IMR-90 (cell line): ENCODE results near the gene FRYL. TPM values are rescaled to one million over a fixed set of nuclear protein-coding genes. Genes with fewer than 3 reads are reported as not detected.

ENCODE experiments used
- ATAC-seq: fragments of 200-7000 bp; cut with Tn5 transposase; 2 replicates; pipeline ENCODE4 v1.9.1; 2020; ENCODE audit warnings: low read depth, mild to moderate bottlenecking, moderate library complexity
- BruUV-seq: library from RNA; stranded (reverse); fragments of 400-500 nt; replicated peaks from 2 replicates; lab custom pipeline; 2021; lab: Mats Ljungman, UMichigan
- CTCF ChIA-PET: fragments of 300-600 bp; formaldehyde crosslinking; extraction: SDS; loops from one replicate; lab custom pipeline; 2021; ENCODE audit warnings: antibody characterized with exemption; lab: Yijun Ruan, JAX
- POLR2A ChIA-PET: fragments of 300-600 bp; sonication (Branson Sonifier 250); formaldehyde crosslinking; loops from one replicate; lab custom pipeline; 2022; ENCODE audit warnings: antibody characterized with exemption; ENCODE audit not compliant: unreplicated experiment; lab: Charles Lee
- DNase-seq: peaks from one replicate; pipeline ENCODE4 v3.0.0; 2013
- H2AFZ ChIP-seq: replicated peaks from 2 replicates; pipeline ENCODE3; 2013; ENCODE audit warnings: low read length, mild to moderate bottlenecking; ENCODE audit not compliant: poor library complexity
- H2AK5ac ChIP-seq: 2 replicates; pipeline ENCODE4 v1.6.1; 2013; ENCODE audit warnings: low read depth, low read length, inconsistent platforms
- H2AK9ac ChIP-seq: replicated peaks from 2 replicates; pipeline ENCODE3; 2013; ENCODE audit warnings: mild to moderate bottlenecking, low read depth, low read length, moderate library complexity; ENCODE audit not compliant: poor library complexity
- H2BK120ac ChIP-seq: 2 replicates; pipeline ENCODE4 v1.6.1; 2013; ENCODE audit warnings: low read depth, low read length, inconsistent platforms
- H2BK15ac ChIP-seq: 3 replicates; pipeline ENCODE4 v1.6.1; 2013; ENCODE audit warnings: low read depth, low read length, inconsistent platforms
- H2BK20ac ChIP-seq: 2 replicates; pipeline ENCODE4 v1.6.1; 2013; ENCODE audit warnings: low read depth, mild to moderate bottlenecking, inconsistent platforms, low read length, moderate library complexity
- H2BK5ac ChIP-seq: 2 replicates; pipeline ENCODE4 v1.6.1; 2013; ENCODE audit warnings: mild to moderate bottlenecking, low read depth, low read length, inconsistent platforms; ENCODE audit not compliant: poor library complexity, severe bottlenecking
- H3K14ac ChIP-seq: replicated peaks from 2 replicates; pipeline ENCODE4 v1.6.1; 2013; ENCODE audit warnings: low read depth, low read length, inconsistent platforms
- H3K18ac ChIP-seq: 2 replicates; pipeline ENCODE4 v1.6.1; 2013; ENCODE audit warnings: low read depth, low read length, control low read depth
- H3K23ac ChIP-seq: 2 replicates; pipeline ENCODE4 v1.6.1; 2013; ENCODE audit warnings: low read depth, low read length, inconsistent platforms
- H3K27ac ChIP-seq: 2 replicates; pipeline ENCODE4 v1.5.1; 2013; ENCODE audit warnings: mild to moderate bottlenecking, control low read depth, low read length; ENCODE audit not compliant: insufficient read depth
- H3K27me3 ChIP-seq: 2 replicates; pipeline ENCODE4 v1.6.1; 2013; ENCODE audit warnings: low read length; ENCODE audit not compliant: control insufficient read depth, insufficient read depth
- H3K36me3 ChIP-seq: 2 replicates; pipeline ENCODE4 v1.6.1; 2013; ENCODE audit warnings: low read length, mixed read lengths; ENCODE audit not compliant: control insufficient read depth, insufficient read depth
- H3K4ac ChIP-seq: 2 replicates; pipeline ENCODE4 v1.6.1; 2013; ENCODE audit warnings: low read depth, low read length, inconsistent platforms
- H3K4me1 ChIP-seq: 2 replicates; pipeline ENCODE4 v1.6.1; 2013; ENCODE audit warnings: low read length, mixed read lengths; ENCODE audit not compliant: control insufficient read depth, insufficient read depth
- H3K4me2 ChIP-seq: 2 replicates; pipeline ENCODE4 v1.6.1; 2013; ENCODE audit warnings: low read depth, mild to moderate bottlenecking, control low read depth, low read length, moderate library complexity
- H3K4me3 ChIP-seq: 2 replicates; pipeline ENCODE4 v1.5.1; 2013; ENCODE audit warnings: low read depth, mild to moderate bottlenecking, control low read depth, low read length, moderate library complexity; ENCODE audit not compliant: insufficient read depth
- H3K56ac ChIP-seq: 2 replicates; pipeline ENCODE4 v1.6.1; 2013; ENCODE audit warnings: low read length, inconsistent platforms; ENCODE audit not compliant: insufficient read depth; ENCODE audit errors: extremely low read depth
- H3K79me1 ChIP-seq, 2 experiments: 2 replicates each; pipeline ENCODE4 v1.6.1; 2013; ENCODE audit warnings: low read length in 2 of 2, inconsistent platforms in 1 of 2, low read depth in 1 of 2
- H3K9ac ChIP-seq: 2 replicates; pipeline ENCODE4 v1.6.1; 2013; ENCODE audit warnings: low read depth, low read length, control low read depth
- H3K9me1 ChIP-seq: 2 replicates; pipeline ENCODE4 v1.6.1; 2013; ENCODE audit warnings: low read length, inconsistent platforms; ENCODE audit not compliant: insufficient read depth
- H3K9me3 ChIP-seq: 2 replicates; pipeline ENCODE4 v1.6.1; 2013; ENCODE audit warnings: low read length; ENCODE audit not compliant: control insufficient read depth, insufficient read depth
- H4K20me1 ChIP-seq: 2 replicates; pipeline ENCODE4 v1.6.1; 2013; ENCODE audit warnings: low read length, inconsistent platforms; ENCODE audit not compliant: insufficient read depth
- H4K5ac ChIP-seq: 2 replicates; pipeline ENCODE4 v1.6.1; 2013; ENCODE audit warnings: mild to moderate bottlenecking, low read depth, low read length, control low read depth
- H4K8ac ChIP-seq, 2 experiments: 2 replicates each; pipeline ENCODE4 v1.6.1; 2013; ENCODE audit warnings: low read depth in 2 of 2, low read length in 2 of 2, control low read depth in 1 of 2, inconsistent platforms in 1 of 2
- H4K91ac ChIP-seq: 2 replicates; pipeline ENCODE4 v1.6.1; 2013; ENCODE audit warnings: low read depth, low read length, inconsistent platforms; ENCODE audit not compliant: insufficient read depth
- ELK1 ChIP-seq: fragments of 150-350 bp; IDR thresholded peaks from 2 replicates; pipeline ENCODE4 v1.6.1; 2016; ENCODE audit warnings: low read depth, mild to moderate bottlenecking, low read length, moderate library complexity, borderline replicate concordance
- FOS ChIP-seq: fragments of 150-350 bp; IDR thresholded peaks from 2 replicates; pipeline ENCODE4 v1.6.1; 2016; ENCODE audit warnings: low read depth, low read length
- WGBS, 2 experiments: methylation state at CpG; one replicate each; pipeline versions ENCODE4 v1.1.5 to v1.1.7; 2013; ENCODE audit warnings: missing lambda C conversion rate in 2 of 2; ENCODE audit not compliant: insufficient read length in 1 of 2; ENCODE audit errors: extremely low coverage in 2 of 2; 5-methylcytosine and 5-hydroxymethylcytosine counted together
- dilution Hi-C: fragments of 300-500 bp; cut with HindIII; formaldehyde crosslinking; loops from one replicate; pipeline ENCODE4 v1.14.3; 2018; ENCODE audit warnings: low sequenced_read_pairs; ENCODE audit not compliant: unreplicated experiment
- in situ Hi-C: fragments of 300-500 bp; cut with MboI; formaldehyde crosslinking; loops from 3 replicates; pipeline ENCODE4 v1.14.3; 2019; ENCODE audit warnings: low sequenced_read_pairs, inconsistent platforms, mixed read lengths
- intact Hi-C: fragments of 100-400 bp; cut with micrococcal nuclease; formaldehyde crosslinking; loops from 2 replicates; pipeline ENCODE4 v1.10.0; 2022
- polyA plus RNA-seq, 3 experiments: library from polyadenylated mRNA; depleted of rRNA; stranded (reverse); fragments of >200 nt; gene quantifications; 2 replicates each; pipeline ENCODE4 v1.2.3, GENCODE V29; 2012; ENCODE audit warnings: low replicate concordance in 1 of 3
- total RNA-seq: library from RNA; depleted of rRNA; stranded (reverse); fragments of >200 nt; gene quantifications from 2 replicates; pipeline ENCODE4 v1.2.3, GENCODE V29; 2012

FRYL gene
- total and polyA plus RNA-seq, 2 of the 4 experiments (the other 2 are of a cell fraction): 9.9 to 77.4 TPM

GRCh38 chr4:48578132-48578968, 201.7 kb downstream of the FRYL start (continued):
- TF ChIP-seq ELK1: no peak

- TF ChIP-seq FOS (peak; percentile 54; the same call in 1 of the 2 replicates), ELK1 (no peak)
- H3K79me1 ChIP-seq: no peaks in the 10 kb centered on the region; a peak in 1 of 4 replicates
- no CpG with 5 or more reads among the region's 6 CpGs for WGBS, 2 experiments
- no peak overlapping the region for H2AFZ ChIP-seq
- no peak overlapping the region for H4K5ac ChIP-seq
- no peaks in the 10 kb centered on the region for H3K27me3 ChIP-seq
- no peaks in the 10 kb centered on the region for H3K9me1 ChIP-seq
- H3K9me3 ChIP-seq: no peaks in the 10 kb centered on the region
- H3K18ac ChIP-seq: no peak overlapping the region
- peaks cover 5% of the 10 kb centered on the region for H3K36me3 ChIP-seq
- H4K20me1 ChIP-seq: no peaks in the 10 kb centered on the region
- CTCF ChIA-PET: no interaction called here
- in situ Hi-C loops (loop anchor here (25.0 kb wide), 1 partner anchor 261 kb away; the partner anchor contains the start of gene OCIAD1), intact Hi-C loops (no loop called here), dilution Hi-C loops (no loop called here)
- H3K27ac ChIP-seq: no peak overlapping the region
- no peak overlapping the region for H2BK5ac ChIP-seq
- no peak overlapping the region for H4K8ac ChIP-seq
- DNase-seq (peak; percentile 75), ATAC-seq (peak; percentile 52; the same call in 1 of the 2 replicates)
- H4K91ac ChIP-seq: no peak overlapping the region
- no TSS peak for BruUV-seq
- H3K9ac ChIP-seq: no peak overlapping the region
- H3K4ac ChIP-seq: no peak overlapping the region
- H2AK5ac ChIP-seq: no peak overlapping the region
- H3K4me2 ChIP-seq: no peak overlapping the region
- H3K4me1 ChIP-seq: no peaks in the 10 kb centered on the region
- POLR2A ChIA-PET: no interaction called here
- no peak overlapping the region for H3K56ac ChIP-seq
- no peak overlapping the region for H3K4me3 ChIP-seq
- H3K23ac ChIP-seq: no peak overlapping the region
- H2BK120ac ChIP-seq: no peak overlapping the region
- no peak overlapping the region for H3K14ac ChIP-seq
- no peak overlapping the region for H2BK20ac ChIP-seq
- H2AK9ac ChIP-seq: no peak overlapping the region
- H2BK15ac ChIP-seq: no peak overlapping the region
Measured at GRCh38 chr4:48575964-48576363, 204.1 kb downstream of the FRYL start.
